HG02973 (cell line): Measurements from ENCODE around the gene HAUS8.

Experiments
- ATAC-seq: cut with Tn5 transposase; IDR thresholded peaks from one replicate; pipeline ENCODE4 v1.9.1; 2021; ENCODE audit warnings: moderate library complexity; ENCODE audit not compliant: unreplicated experiment

The HAUS8 gene

DNA sequence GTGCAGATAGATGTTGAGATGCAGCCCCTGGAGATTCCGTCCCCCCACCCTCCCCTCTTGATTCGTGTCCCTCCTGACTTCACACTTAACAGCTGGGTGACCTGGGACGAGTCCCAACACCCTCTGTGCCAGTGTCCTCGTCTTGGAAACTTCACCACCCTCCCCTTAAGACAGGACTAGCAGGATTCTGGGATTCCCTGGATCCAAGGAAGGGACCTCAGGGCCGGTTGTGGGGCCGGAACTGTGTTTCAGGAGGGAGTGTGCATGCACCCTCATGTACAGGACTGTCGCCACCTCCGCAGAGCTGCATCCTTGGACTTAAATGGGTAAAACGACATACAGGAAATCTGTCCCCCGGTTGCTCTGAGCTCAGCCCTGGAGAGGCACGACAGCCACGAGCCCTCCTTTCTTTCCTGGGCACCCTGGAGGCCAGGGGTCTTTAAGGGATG is 1.3 kb upstream of the HAUS8 start:
- ATAC-seq = no peak

DNA sequence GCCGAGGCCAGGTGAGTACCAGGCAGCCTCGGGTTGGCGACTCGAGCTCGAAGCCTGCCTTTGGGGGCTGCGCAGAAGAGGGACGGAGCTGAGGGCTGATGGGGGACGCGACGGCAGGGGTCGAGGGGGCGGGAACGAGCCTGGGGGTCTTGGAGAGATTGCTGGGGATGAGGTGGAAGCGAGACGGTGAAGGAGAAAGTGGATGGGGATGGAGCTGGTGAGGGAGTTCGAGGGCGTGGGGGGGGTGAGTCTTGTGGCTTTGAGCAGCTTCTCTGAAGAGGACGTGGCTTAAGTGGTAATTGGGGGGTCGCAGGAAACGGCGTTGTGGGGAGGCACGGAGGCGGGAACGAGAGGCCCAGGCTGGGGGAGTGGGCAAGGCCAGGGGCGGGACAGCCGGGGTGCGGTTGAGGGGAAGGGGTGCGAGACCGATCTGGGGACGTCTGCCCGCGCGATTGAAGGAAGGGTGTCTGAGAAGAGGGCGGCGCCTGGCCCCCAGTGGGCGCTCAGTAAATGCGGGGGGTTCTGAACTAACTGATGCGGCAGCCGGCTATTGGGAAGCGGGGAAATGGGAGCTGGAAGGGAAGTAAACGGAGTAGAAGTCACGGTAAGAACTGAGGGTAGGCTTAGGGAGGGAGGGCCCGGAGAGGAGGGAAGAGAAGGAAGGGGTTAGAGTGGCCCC is 751 bp upstream of the HAUS8 start:
- no peak for ATAC-seq

DNA sequence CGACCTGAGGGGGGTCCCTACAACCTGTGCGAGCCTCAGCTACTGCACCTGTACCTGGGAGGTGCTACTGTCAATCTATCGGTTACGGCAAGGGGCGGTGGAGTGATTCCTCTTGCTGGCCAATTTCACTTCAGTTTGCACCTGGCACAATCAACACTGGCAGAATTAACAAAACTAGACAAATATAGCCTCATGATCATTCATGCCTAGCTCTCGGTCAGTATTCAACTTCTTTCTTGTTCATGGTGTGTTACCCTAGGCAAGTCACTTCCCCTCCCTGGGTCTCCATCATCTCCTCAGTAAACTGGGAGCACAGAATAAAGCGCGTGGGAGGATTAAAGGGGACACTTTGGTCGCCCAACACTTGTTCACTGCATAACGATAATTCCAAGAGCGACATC is 618 bp downstream of the HAUS8 start:
- ATAC-seq = no peak

DNA sequence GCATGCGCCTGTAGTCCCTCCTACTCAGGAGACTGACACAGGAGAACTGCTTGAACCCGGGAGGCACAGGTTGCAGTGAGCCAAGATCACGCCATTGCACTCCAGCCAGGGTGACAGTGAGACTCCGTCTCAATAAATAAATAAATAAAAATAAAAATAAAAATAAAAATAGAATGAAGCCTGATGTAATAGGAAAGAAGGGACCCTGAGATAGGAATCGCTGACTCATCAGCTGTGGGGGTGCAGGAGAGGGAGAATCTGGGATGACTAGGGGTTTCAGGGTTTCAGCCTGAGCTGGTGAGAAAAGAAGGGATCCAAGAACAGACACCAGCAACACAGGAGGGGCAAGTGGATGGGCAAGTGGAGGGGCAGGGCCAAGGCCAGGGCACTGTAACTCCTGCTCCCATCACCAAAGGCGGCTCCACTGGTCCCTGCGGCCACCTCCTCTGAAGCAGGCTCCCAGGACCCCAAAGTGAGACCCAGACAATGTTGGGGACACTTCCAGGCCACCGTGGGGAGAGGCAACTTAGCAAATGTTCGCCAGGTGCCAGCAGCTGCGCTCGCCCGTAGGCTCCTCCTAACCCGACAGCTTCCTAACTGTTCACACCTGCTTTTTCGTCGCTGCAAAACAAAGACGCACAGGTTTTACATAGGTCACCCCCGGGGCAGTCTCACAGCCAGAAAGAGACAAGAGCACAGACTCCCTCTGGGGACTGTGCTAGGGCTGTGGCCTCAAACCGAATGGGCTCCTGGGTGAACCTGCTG is 1.2 kb downstream of the HAUS8 start:
- ATAC-seq = no peak

DNA sequence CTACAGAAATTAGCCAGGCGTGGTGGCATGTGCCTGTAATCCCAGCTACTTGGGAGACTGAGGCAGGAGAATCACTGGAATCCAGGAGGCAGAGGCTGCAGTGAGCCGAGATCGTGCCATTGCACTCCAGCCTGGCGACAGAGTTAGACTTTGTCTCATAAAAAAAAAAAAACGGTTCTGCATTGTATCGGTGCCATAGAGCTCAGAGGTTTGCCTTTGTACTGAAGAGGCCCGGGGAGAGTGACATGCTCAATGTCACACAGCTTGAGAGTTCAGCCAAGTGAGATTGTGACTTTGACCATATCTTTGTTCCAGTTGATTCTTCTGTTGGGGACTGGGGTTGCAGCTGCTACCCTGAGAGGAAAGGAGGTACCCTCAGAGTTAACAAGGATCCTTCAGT is 4.3 kb downstream of the HAUS8 start:
- no peak for ATAC-seq

DNA sequence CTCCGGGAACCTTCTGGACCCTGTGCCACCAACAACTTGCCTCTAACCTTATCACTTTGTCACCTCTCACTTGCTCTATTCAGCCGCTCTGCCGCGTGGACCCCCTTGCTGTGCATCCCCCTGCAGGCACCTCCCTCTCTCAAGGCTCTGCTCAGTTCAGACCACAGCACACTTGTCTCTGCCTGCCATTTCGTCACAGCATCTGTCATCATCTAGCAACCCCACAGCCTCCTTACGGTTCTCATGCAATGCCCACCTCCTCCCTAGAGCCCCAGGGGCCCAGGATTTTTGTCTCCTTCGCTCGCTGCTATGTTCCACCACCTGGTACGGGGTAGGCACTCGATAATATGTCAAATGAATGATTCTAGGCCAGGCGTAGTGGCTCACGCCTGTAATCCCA is 4.8 kb downstream of the HAUS8 start:
- no peak for ATAC-seq

DNA sequence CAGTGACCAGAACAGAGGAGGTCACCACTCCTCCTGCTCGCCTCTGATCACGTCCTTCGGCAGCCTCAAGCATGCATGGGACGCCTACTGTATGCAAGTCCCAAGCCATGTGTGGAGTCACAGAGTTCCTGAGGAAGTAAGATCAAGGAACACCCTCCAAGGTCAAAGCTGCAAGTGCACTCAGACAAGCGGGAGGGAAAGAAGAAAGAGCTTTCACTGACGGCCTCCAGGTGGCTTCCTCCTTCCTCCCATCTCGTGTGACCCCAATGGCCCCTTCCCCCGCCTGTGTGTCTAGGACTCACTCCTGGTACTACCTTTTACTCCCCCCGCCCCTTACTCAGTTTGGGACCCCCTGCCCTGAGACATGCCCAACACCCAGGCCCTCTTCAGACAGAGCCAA is 6.1 kb downstream of the HAUS8 start:
- no peak for ATAC-seq

DNA sequence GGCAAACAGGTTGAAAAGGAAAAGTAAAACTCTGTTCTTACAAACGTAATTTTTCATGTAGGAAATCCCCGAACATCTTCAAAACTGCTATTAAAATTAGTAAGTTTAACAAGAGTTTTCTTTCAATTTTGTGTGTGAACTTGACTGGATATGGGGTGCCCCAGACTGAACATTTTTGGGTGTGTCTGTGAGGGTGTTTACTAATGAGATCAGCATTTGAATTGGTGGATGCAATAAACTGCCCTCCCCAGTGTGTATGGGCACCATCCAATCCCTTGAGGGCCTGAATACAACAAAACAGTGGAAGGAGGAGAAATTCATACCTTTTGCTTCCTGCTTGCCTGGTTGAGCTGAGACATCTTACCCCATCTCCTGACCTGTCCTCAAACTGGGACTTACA is 11.8 kb downstream of the HAUS8 start:
- ATAC-seq = no peak

DNA sequence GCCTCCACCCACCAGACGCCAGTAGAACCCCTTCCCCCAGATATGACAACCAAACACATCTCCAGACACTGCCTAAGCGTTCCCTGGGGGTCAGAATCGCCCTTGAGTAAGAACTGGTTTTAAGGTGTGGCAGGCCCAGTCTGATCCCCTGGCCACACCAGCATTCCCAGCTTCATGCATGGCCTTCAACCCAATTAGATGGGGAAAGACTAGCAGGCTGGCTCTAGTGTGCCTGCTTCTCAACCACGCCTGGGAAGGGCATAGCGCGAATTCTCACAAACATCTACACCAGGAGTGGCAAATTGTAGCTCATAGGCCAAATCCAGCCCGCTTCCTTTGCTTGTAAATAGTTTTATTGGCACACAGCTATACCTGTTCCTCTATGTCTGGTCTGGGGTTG is 13.6 kb downstream of the HAUS8 start:
- ATAC-seq = no peak

DNA sequence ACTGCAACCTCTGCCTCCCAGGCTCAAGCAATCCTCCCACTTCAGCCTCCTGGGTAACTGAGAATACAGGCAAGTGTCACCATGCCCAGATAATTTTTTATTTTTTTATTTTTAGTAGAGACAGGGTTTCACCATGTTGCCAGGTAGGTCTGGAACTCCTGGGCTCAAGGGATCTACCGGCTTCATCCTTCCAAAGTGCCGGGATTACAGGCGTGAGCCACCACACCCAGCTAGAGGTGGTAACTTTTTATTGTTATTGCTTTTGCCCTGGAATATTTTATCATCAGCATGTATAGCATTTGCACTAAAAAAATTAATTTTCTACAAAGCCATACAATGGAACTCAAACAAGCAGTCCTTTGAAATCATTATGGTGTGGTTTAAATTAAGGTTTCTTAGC is 14.0 kb downstream of the HAUS8 start:
- ATAC-seq = no peak

DNA sequence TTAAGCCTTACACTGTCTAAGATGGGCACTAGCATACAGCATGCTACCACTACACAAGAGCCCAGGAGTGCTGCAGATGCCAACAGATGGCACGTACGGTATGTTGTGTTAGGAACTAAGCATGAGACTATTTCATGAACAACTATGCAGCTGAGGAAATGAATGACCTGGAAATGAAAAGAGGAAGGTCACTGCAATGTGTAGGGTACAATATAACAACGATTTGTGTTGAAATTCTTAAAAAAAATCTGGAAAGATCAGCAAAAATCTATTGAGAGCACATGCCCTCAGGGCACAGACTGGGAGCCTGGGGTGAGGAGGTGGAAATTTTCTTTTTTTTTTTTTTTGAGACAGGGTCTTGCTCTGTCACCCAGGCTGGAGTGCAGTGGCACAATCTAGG is 14.4 kb downstream of the HAUS8 start:
- ATAC-seq = no peak

DNA sequence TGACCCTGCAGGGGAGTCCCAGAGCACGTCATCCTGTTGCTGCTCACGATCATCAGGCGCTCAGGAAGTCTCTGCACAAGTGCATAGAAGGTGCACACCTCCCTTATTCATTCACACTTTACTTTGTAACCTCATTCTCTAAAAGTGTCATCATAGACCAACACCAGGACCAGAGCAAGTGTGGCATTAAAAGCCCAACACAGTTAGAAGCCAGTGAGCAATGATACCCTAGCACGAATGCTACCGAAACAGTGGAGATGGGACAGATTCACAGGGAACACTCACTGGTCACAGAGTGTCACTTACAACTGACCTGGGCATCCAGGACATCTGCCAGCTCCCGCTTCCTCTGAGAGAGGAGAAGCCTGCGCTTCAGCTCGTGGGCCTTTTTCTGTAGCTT is 17.0 kb downstream of the HAUS8 start:
- ATAC-seq = no peak

DNA sequence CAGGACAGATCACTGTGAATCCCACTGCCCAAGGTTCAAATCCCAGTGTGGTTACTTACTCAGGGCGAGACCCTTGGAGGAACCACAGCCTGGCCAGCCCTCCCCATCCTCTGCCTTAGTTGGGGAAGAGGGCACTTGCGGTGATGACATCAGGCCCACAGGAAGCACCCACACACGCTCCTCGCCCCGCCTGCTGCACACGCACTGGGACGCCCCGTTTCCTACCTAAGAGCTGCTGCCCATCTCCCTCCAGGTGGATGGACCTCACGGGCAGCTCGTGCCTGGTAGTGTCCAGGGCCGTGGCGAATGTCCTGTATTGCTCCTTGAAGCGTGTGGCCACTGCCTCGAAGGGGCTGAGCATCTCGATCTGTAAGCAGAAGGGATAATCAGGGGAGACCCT is 19.6 kb downstream of the HAUS8 start:
- ATAC-seq = no peak

DNA sequence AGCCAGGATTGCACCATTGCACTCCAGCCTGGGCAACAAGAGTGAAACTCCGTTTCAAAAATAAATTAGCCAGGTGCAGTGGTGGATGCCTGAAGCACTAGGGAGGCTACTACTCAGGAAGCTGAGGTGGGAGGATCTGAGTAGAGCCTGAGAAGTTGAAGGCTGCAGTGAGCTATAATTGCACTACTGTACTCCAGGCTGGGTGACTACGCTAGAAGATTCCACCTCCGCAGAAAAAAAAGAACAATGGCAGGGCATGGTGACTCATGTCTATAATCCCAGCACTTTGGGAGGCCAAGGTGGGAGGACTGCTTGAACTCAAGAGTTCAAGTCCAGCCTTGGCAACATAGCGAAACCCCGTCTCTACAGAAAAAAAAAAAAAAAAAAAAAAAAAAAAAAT is 20.5 kb downstream of the HAUS8 start:
- ATAC-seq = no peak

DNA sequence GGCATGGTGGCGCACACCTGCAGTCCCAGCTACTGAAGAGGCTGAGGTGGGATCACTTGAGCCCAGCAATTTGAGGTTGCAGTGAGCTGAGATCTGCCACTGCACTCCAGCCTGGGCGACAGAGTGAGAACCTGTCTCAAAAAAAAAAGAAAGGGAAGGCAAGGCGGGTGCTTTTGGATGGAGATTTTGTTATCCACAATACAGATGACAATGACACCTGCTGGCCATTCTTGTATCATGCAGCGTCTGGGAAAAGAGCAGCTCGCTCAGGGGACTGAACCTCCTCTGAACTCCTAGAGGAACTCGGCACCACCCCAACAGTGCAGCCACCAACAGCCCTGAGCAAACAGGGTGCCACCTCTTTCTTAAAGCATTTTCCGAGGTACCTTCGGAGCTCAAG is 22.8 kb downstream of the HAUS8 start:
- no peak for ATAC-seq

DNA sequence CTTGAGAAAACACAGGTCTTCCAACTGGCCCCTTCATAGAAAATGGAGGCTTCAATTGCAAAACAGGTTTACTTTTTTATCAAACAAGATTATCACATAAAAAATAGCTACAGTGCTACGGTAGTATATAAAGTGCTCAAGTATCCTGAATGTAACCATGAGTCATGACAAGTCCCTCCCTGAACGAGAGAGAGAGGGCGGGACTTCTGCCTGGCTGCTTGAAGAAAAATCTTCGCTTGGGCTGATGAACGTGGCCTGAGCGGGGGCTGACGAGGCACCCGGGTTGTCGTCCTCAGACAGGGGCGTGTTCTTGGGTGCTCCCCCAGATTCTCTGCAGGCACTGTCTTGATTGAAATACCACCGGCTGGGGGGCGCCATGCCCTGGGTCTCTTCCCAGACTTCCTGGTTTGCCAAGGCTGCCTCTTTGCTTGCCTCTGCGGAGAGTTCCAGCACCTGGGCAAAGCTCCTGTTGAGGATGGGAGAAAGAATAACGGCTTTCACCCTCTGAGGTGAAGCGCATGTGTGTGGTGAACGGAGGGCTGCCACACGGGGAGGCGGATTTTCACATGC is 25.5 kb downstream of the HAUS8 start:
- no peak for ATAC-seq

DNA sequence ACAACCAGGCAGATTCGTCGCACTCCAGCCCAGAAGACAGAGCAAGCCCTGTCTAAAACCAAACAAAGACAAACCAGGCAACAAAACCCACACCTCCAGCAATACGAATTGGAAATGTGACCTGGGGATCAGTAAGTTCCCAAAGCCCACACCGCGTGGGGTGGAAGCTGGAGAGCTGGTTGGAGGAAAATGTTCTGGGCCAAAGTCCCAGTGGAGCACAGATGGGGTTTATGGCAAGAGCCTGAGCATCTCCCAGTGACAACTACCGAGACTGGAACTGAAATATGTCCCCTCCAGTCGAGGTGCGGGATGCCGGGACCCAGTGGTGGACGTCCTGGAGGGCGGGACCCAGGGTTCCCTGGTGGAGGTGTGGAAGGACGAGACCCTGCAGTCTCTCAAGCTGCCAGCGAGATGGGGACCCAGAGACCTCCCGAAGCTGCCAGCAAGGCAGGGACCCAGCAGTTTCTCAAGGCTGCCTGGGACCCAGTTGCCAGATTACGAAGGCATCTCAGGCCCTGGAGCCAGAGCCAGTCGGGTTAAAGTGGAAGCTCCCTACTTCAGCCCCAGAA is 26.3 kb downstream of the HAUS8 start:
- ATAC-seq = no peak

DNA sequence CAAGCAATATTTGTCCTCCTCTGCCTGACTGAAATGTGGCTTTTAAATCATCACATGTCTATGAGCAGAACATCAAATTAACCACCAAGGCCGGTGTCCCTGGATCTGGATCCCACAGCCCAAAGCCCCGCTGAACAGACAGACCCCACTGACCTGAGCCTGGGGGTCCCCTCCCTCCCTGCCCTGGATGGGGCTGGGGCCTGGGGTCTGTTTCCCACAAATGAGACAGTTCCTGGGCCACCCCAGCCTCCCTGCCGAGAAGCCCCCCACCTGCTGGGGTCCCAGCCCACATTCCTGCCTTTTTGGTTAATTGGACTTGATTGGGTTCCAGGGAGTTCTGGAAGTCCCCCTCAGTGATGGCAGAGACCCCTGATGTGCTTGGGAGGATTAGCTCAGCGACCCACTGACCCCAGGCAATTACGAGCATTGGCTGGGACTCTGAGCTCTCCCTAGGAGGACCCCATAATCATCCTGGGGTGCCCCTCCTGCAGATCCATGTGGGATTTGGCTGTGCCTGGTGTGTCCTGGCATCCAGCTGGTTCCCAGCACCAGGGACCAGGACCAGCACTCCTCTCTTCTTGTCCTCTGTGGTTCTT is 29.2 kb downstream of the HAUS8 start:
- no peak for ATAC-seq

DNA sequence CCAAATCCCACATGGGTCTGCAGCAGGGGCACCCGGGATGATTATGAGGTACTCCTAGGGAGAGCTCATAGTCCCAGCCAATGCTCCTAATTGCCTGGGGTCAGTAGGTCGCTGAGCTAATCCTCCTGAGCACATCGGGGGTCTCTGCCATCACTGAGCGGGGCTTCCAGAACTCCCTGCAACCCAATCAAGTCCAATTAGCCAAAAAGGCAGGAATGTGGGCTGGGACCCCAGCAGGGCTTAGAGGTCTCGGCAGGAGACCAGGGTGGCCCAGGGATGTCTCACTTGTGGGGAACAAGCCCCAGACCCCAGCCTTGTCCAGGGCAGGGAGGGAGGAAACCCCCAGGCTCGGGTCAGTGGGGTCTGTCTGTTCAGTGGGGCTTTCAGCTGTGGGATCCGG is 31.5 kb downstream of the HAUS8 start:
- ATAC-seq = no peak

DNA sequence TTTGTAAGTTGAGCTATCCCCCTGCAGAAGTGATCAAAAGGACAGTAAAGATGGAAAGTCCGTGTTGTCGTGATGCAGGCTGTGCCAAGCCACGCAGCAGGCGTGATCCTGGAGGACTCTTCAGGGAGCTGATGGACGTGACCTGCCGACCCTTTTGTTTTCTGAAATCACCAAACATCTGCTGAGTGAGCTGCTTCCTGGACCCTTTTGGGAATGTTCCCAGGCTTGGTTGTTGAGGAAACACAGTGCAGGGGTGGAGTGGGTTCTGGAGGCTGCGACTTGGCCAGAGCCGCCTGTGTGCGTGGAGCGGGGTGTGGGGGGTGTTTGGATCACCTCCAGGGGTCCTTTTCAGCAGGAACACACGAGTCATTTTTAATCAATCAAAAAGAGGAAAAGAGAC is 33.3 kb downstream of the HAUS8 start:
- no peak for ATAC-seq

DNA sequence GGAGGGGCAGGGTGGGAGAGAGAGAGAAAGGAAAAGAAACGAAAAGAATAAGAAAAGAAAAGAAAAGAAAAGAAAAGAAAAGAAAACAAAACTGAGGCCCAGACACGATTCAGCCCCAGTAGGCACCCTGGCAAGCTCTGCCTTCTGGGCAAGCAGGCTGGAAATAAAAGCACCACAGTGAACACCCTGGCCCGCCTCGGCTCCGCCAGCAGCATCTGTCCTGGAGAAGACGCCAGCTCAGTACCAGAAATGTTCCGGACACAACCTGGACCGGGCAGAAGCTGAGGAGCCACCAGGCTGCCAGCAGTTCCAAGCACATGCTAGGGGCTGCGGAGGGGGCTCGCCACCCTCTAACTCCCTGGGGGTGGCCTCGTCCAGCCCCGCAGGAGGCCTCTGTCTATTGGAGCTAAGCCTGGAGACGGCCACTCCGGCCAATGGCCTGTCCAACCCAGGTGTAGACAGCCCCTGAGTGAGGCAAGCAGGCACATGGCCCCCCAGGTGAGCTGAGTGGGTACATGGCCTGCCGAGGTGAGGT is 37.2 kb downstream of the HAUS8 start:
- ATAC-seq = no peak
